CD14-positive monocyte (primary cell): ENCODE data around the gene C1orf226. TPM values are rescaled to one million over a fixed set of nuclear protein-coding genes. Genes with fewer than 3 reads are reported as not detected.

ENCODE experiments used
- DNase-seq, 3 donors: peaks; one replicate each; pipeline ENCODE4 v3.0.0-alpha.2; 2011 to 2022
- H2AFZ ChIP-seq: 2 replicates; pipeline ENCODE4 v1.6.0; 2012; ENCODE audit warnings: mild to moderate bottlenecking, low read depth, low read length, inconsistent platforms; ENCODE audit not compliant: insufficient read depth, poor library complexity, severe bottlenecking
- H3K27ac ChIP-seq, 2 donors: 1 replicate in 1 of 2; 2 replicates in 1 of 2; pipeline ENCODE4 v1.5.1; 2012 to 2013; ENCODE audit warnings: low read length in 2 of 2, control low read depth in 1 of 2, inconsistent platforms in 1 of 2, low read depth in 1 of 2, mild to moderate bottlenecking in 1 of 2
- H3K27me3 ChIP-seq, 2 donors: one replicate each; pipeline versions ENCODE4 v1.6.0 to v1.6.1; 2011 to 2013; ENCODE audit warnings: low read length in 2 of 2; ENCODE audit not compliant: control insufficient read depth in 2 of 2, insufficient read depth in 2 of 2
- H3K36me3 ChIP-seq, 2 donors: replicated peaks in 1 of 2; 1 replicate in 1 of 2; 2 replicates in 1 of 2; pipeline versions ENCODE4 v1.5.1 to v1.6.1; 2012 to 2013; ENCODE audit warnings: low read length in 2 of 2, control low read depth in 1 of 2, inconsistent platforms in 1 of 2, mild to moderate bottlenecking in 1 of 2; ENCODE audit not compliant: insufficient read depth in 2 of 2, control insufficient read depth in 1 of 2
- H3K4me1 ChIP-seq, 2 donors: 1 replicate in 1 of 2; 2 replicates in 1 of 2; pipeline versions ENCODE4 v1.5.1 to v1.6.1; 2012 to 2013; ENCODE audit warnings: low read length in 2 of 2, control low read depth in 1 of 2, inconsistent platforms in 1 of 2, mild to moderate bottlenecking in 1 of 2, moderate library complexity in 1 of 2; ENCODE audit not compliant: insufficient read depth in 2 of 2, control insufficient read depth in 1 of 2
- H3K4me2 ChIP-seq: replicated peaks from 2 replicates; pipeline ENCODE3; 2012; ENCODE audit warnings: low read length, moderate library complexity, mild to moderate bottlenecking; ENCODE audit not compliant: poor library complexity, severe bottlenecking; ENCODE audit errors: extremely low read depth
- H3K4me3 ChIP-seq, 3 experiments: fragments of 200-600 bp in 1 of 3; sonication (generic) in 1 of 3; replicated peaks in 1 of 3; 1 replicate in 2 of 3; 2 replicates in 1 of 3; pipeline ENCODE4 v1.5.1; 2011 to 2013; ENCODE audit warnings: low read length in 3 of 3, mild to moderate bottlenecking in 3 of 3, control low read depth in 2 of 3, low read depth in 2 of 3, inconsistent platforms in 1 of 3, moderate library complexity in 1 of 3
- H3K79me2 ChIP-seq: 2 replicates; pipeline ENCODE4 v1.6.0; 2012; ENCODE audit warnings: mild to moderate bottlenecking, control low read depth, inconsistent platforms, low read length, moderate library complexity; ENCODE audit not compliant: insufficient read depth
- H3K9ac ChIP-seq: 2 replicates; pipeline ENCODE4 v1.6.0; 2017; ENCODE audit warnings: low read length, mild to moderate bottlenecking; ENCODE audit not compliant: insufficient read depth, poor library complexity, severe bottlenecking
- H3K9me3 ChIP-seq, 2 donors: replicated peaks in 1 of 2; 1 replicate in 1 of 2; 2 replicates in 1 of 2; pipeline versions ENCODE4 v1.5.1 to v1.6.1; 2012 to 2013; ENCODE audit warnings: low read length in 2 of 2, control low read depth in 1 of 2; ENCODE audit not compliant: control insufficient read depth in 1 of 2, insufficient read depth in 1 of 2
- H4K20me1 ChIP-seq: 2 replicates; pipeline ENCODE4 v1.6.0; 2012; ENCODE audit warnings: mild to moderate bottlenecking, low read length, control low read depth, moderate library complexity; ENCODE audit not compliant: insufficient read depth
- H3K27ac Mint-ChIP-seq, 7 donors: one replicate each; pipeline ENCODE4 v1.8.0; 2020; ENCODE audit warnings: mild to moderate bottlenecking in 7 of 7, mixed read lengths in 7 of 7, moderate library complexity in 6 of 7, inconsistent platforms in 2 of 7
- H3K27me3 Mint-ChIP-seq, 3 donors: one replicate each; pipeline ENCODE4 v1.8.0; 2021 to 2022; ENCODE audit warnings: low read depth in 3 of 3, mild to moderate bottlenecking in 3 of 3, mixed read lengths in 3 of 3, moderate library complexity in 3 of 3, inconsistent platforms in 1 of 3
- H3K36me3 Mint-ChIP-seq, 2 donors: one replicate each; pipeline ENCODE4 v1.8.0; 2020; ENCODE audit warnings: mixed read lengths in 2 of 2, inconsistent platforms in 1 of 2, mild to moderate bottlenecking in 1 of 2
- H3K4me1 Mint-ChIP-seq: one replicate; pipeline ENCODE4 v1.8.0; 2020; ENCODE audit warnings: mild to moderate bottlenecking, mixed read lengths
- H3K4me3 Mint-ChIP-seq, 2 donors: one replicate each; pipeline ENCODE4 v1.8.0; 2020; ENCODE audit warnings: mild to moderate bottlenecking in 2 of 2, mixed read lengths in 2 of 2, moderate library complexity in 1 of 2
- H3K9me3 Mint-ChIP-seq, 7 donors: one replicate each; pipeline ENCODE4 v1.8.0; 2020 to 2022; ENCODE audit warnings: mixed read lengths in 7 of 7, mild to moderate bottlenecking in 6 of 7, moderate library complexity in 6 of 7, inconsistent platforms in 2 of 7
- WGBS: methylation state at CpG from one replicate; pipeline ENCODE4 v1.1.5; 2013; ENCODE audit warnings: missing lambda C conversion rate; ENCODE audit not compliant: insufficient coverage; 5-methylcytosine and 5-hydroxymethylcytosine counted together
- intact Hi-C, 2 donors: fragments of 100-400 bp; cut with micrococcal nuclease; formaldehyde crosslinking; loops; one replicate each; pipeline versions ENCODE4 v1.15.0 to v1.15.1; 2023
- polyA plus RNA-seq, 3 donors: library from polyadenylated mRNA; depleted of rRNA in 1 of 3; unstranded in 2 of 3; stranded (reverse) in 1 of 3; fragments of 300-500 nt in 2 of 3; fragments of >200 nt in 1 of 3; fragmentation: Illumina TruSeq in 2 of 3; gene quantifications; 1 replicate in 2 of 3; 2 replicates in 1 of 3; pipeline ENCODE4 v1.2.3, GENCODE V29; 2012 to 2021
- TF ChIP-seq, protein P1 (sequence below): fragments of 200-600 bp; IDR thresholded peaks from one replicate; pipeline ENCODE4 v1.8.0; 2022; ENCODE audit warnings: antibody characterized with exemption, mild to moderate bottlenecking

Gene C1orf226
- polyA plus RNA-seq, 3 donors, result 0.10 to 0.31 TPM; not detected in 1

- H3K27me3 Mint-ChIP-seq, result peaks cover 0 to 4% (median 3%) of the 10 kb centered on the region in 3 donors
- WGBS, result 51% methylated on average over 5 of the region's 9 CpGs
- H3K9ac ChIP-seq, result no peak overlapping the region
Observed at GRCh38 chr1:162353078-162353477, 28.4 kb upstream of the C1orf226 start.

DNA sequence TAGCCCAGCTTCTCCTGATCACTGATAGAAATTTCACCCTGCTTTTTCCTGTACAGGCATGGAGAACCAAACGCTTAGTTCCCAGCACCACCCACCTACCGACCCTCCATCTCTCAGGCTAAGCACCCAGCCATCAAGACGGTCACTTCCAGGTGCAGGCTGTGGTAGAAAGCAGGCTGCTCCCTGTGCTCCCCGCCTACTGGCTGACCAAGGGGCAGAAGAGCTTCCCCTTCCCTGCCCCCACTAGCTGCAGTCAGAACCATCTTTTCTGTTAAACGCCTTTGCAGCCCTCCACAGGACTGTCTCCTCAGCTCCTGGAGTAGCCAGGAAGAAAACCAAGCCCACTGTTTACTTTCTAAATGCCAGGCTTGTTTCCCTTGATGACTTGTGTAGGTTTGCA is 27.8 kb upstream of the C1orf226 start:
- peaks cover 48% of the 10 kb centered on the region for H3K4me1 Mint-ChIP-seq
- H2AFZ ChIP-seq, result peak overlapping the region; percentile 21
- DNase-seq, result no peak
- TF ChIP-seq, protein P1, sequence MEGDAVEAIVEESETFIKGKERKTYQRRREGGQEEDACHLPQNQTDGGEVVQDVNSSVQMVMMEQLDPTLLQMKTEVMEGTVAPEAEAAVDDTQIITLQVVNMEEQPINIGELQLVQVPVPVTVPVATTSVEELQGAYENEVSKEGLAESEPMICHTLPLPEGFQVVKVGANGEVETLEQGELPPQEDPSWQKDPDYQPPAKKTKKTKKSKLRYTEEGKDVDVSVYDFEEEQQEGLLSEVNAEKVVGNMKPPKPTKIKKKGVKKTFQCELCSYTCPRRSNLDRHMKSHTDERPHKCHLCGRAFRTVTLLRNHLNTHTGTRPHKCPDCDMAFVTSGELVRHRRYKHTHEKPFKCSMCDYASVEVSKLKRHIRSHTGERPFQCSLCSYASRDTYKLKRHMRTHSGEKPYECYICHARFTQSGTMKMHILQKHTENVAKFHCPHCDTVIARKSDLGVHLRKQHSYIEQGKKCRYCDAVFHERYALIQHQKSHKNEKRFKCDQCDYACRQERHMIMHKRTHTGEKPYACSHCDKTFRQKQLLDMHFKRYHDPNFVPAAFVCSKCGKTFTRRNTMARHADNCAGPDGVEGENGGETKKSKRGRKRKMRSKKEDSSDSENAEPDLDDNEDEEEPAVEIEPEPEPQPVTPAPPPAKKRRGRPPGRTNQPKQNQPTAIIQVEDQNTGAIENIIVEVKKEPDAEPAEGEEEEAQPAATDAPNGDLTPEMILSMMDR, result no peak
- no peaks in the 10 kb centered on the region for H3K9me3 Mint-ChIP-seq
- peaks cover 0 to 4% (median 3%) of the 10 kb centered on the region in 3 donors for H3K27me3 Mint-ChIP-seq
- H3K9me3 ChIP-seq, result no peaks in the 10 kb centered on the region
- no peaks in the 10 kb centered on the region for H3K79me2 ChIP-seq
- no peak overlapping the region for H3K27ac ChIP-seq
- H3K4me3 ChIP-seq, result no peak overlapping the region
- no peaks in the 10 kb centered on the region for H3K36me3 ChIP-seq
- H3K27me3 ChIP-seq, result no peaks in the 10 kb centered on the region
- WGBS, result 53% methylated on average over 5 of the region's 5 CpGs
- no peak overlapping the region for H3K4me2 ChIP-seq
- intact Hi-C loops, result no loop called here
- H3K36me3 Mint-ChIP-seq, result peaks cover 0 to 5% of the 10 kb centered on the region in 2 donors
- H3K9ac ChIP-seq, result no peak overlapping the region
- H3K27ac Mint-ChIP-seq, result peak overlapping the region in 1 of 7 donors; percentile 74
- H3K4me1 ChIP-seq, result peaks cover 39 to 53% of the 10 kb centered on the region in 2 donors
- no peaks in the 10 kb centered on the region for H4K20me1 ChIP-seq
- H3K4me3 Mint-ChIP-seq, result no peak overlapping the region

More at GRCh38 chr1:162353078-162353477, 28.4 kb upstream of the C1orf226 start:
- no peak for DNase-seq
- Histone ChIP-seq H3K9me3 (no peaks in the 10 kb centered on the region), H3K4me1 (peaks cover 39 to 53% of the 10 kb centered on the region in 2 donors), H3K79me2 (no peaks in the 10 kb centered on the region), H3K27me3 (no peaks in the 10 kb centered on the region), H3K36me3 (no peaks in the 10 kb centered on the region), H2AFZ (peak overlapping the region; percentile 21), H3K4me2 (no peak overlapping the region), H3K27ac (no peak overlapping the region), H3K4me3 (no peak overlapping the region), H4K20me1 (no peaks in the 10 kb centered on the region)
- Mint-ChIP-seq H3K9me3 (no peaks in the 10 kb centered on the region), H3K27ac (no peak overlapping the region), H3K36me3 (peaks cover 0 to 5% of the 10 kb centered on the region in 2 donors), H3K4me1 (peaks cover 48% of the 10 kb centered on the region), H3K4me3 (no peak overlapping the region)
- TF ChIP-seq, protein P1, result no peak
- intact Hi-C loops, result no loop called here
